H1 (cell line): Measurements from ENCODE around the gene SLC44A1. TPM values are rescaled to one million over a fixed set of nuclear protein-coding genes. Genes with fewer than 3 reads are reported as not detected.

ENCODE experiments used
- ASH2L ChIP-seq: fragments of 200-600, 300-600 bp; sonication (generic); IDR thresholded peaks from one replicate; pipeline ENCODE4 v1.7.1; 2017; ENCODE audit warnings: low read length
- CHD7 ChIP-seq: fragments of 300-600 bp; sonication (generic); IDR thresholded peaks from 2 replicates; pipeline ENCODE4 v1.7.1; 2012; ENCODE audit warnings: low read length, moderate library complexity, mild to moderate bottlenecking, inconsistent platforms; ENCODE audit not compliant: insufficient replicate concordance
- HDAC6 ChIP-seq: IDR thresholded peaks from one replicate; pipeline ENCODE4 v1.7.1; 2012; ENCODE audit warnings: low read depth, mild to moderate bottlenecking, inconsistent platforms, low read length, moderate library complexity
- KDM1A ChIP-seq: fragments of 200-600, 300-600 bp; sonication (generic); IDR thresholded peaks from 2 replicates; pipeline ENCODE4 v1.7.1; 2016; ENCODE audit warnings: mild to moderate bottlenecking, low read length, borderline replicate concordance
- RBBP5 ChIP-seq: IDR thresholded peaks from 2 replicates; pipeline ENCODE4 v1.7.1; 2012; ENCODE audit warnings: low read depth, mild to moderate bottlenecking, inconsistent platforms, low read length, moderate library complexity, borderline replicate concordance
- RFX5 ChIP-seq: IDR thresholded peaks from 2 replicates; pipeline ENCODE4 v1.6.1; 2011; ENCODE audit warnings: low read depth, low read length, improper control_type of control experiment, borderline replicate concordance
- SIN3A ChIP-seq, 2 experiments: IDR thresholded peaks in 1 of 2; conservative IDR thresholded peaks in 1 of 2; 2 replicates each; pipeline ENCODE4 v1.6.1; 2011 to 2012; ENCODE audit warnings: low read length in 2 of 2, improper control_type of control experiment in 1 of 2, low read depth in 1 of 2, mild to moderate bottlenecking in 1 of 2
- SP1 ChIP-seq: IDR thresholded peaks from 2 replicates; pipeline ENCODE4 v1.6.1; 2011; ENCODE audit warnings: low read depth, low read length
- SP4 ChIP-seq: IDR thresholded peaks from 2 replicates; pipeline ENCODE4 v1.6.1; 2012; ENCODE audit warnings: low read length, inconsistent platforms
- polyA plus RNA-seq, 7 experiments: library from polyadenylated mRNA; depleted of rRNA in 3 of 7; stranded (reverse) in 5 of 7; unstranded in 2 of 7; fragments of >200 nt in 5 of 7; fragments of 200-250 nt in 2 of 7; gene quantifications; 1 replicate in 5 of 7; 2 replicates in 1 of 7; 4 replicates in 1 of 7; pipeline versions ENCODE4 v1.2.1 to v1.2.3, GENCODE V29; 2011 to 2013; ENCODE audit warnings: missing spikeins in 2 of 7, mixed read lengths in 2 of 7
- total RNA-seq: library from RNA; stranded (reverse); fragmentation: NEBNext Ultra II Directional; extraction: Animal tissue kit (Norgen Biotek cat#: 25700); gene quantifications from 2 replicates; pipeline ENCODE4 v1.2.1, GENCODE V29; 2021
- TF ChIP-seq, protein P1 (sequence below): IDR thresholded peaks from 2 replicates; pipeline ENCODE4 v1.6.1; 2012; ENCODE audit warnings: low read length, inconsistent platforms

SLC44A1 gene
- total and polyA plus RNA-seq, 2 of the 8 experiments (the other 6 are each of a cell fraction or from before 2014, with no cell fraction given): 30.5 to 71.2 TPM

- no peak for TF ChIP-seq CHD7
- TF ChIP-seq SP4: no peak
- no peak for TF ChIP-seq SIN3A (conservative IDR thresholded peaks at IDR 0.05 in 1 of 2, IDR thresholded peaks at IDR 0.05 in 1 of 2; ENCODE audit: low read depth in 1 of 2, low read length in 2 of 2)
- TF ChIP-seq SP1: no peak
- no peak for TF ChIP-seq RBBP5
- TF ChIP-seq, protein P1, sequence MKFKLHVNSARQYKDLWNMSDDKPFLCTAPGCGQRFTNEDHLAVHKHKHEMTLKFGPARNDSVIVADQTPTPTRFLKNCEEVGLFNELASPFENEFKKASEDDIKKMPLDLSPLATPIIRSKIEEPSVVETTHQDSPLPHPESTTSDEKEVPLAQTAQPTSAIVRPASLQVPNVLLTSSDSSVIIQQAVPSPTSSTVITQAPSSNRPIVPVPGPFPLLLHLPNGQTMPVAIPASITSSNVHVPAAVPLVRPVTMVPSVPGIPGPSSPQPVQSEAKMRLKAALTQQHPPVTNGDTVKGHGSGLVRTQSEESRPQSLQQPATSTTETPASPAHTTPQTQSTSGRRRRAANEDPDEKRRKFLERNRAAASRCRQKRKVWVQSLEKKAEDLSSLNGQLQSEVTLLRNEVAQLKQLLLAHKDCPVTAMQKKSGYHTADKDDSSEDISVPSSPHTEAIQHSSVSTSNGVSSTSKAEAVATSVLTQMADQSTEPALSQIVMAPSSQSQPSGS: no peak
- TF ChIP-seq ASH2L: no peak
- TF ChIP-seq KDM1A: no peak
- no peak for TF ChIP-seq RFX5
- no peak for TF ChIP-seq HDAC6
Measured at GRCh38 chr9:105237246-105237645, 7.2 kb upstream of the SLC44A1 start (continued).
